TTC549 (cell line): ENCODE results near the gene GALNT15.

Experiments used
- FAIRE-seq: peaks from 2 replicates; lab custom pipeline; 2012; peaks lifted over from hg19 to GRCh38; lab: Jason Lieb, UNC

Gene GALNT15

GRCh38 chr3:16187213-16187790 lies 12.8 kb downstream of the GALNT15 start:
- FAIRE-seq, result no peak

- FAIRE-seq, result no peak
Measured at GRCh38 chr3:16188071-16188470, 13.6 kb downstream of the GALNT15 start.

- no peak for FAIRE-seq
Measured at GRCh38 chr3:16189201-16189600, 14.7 kb downstream of the GALNT15 start.

- FAIRE-seq, result no peak
Measured at GRCh38 chr3:16190704-16191103, 16.2 kb downstream of the GALNT15 start.

- no peak for FAIRE-seq
Measured at GRCh38 chr3:16191591-16191990, 17.1 kb downstream of the GALNT15 start.

- FAIRE-seq, result no peak
Measured at GRCh38 chr3:16192176-16192811, 17.8 kb downstream of the GALNT15 start.

- no peak for FAIRE-seq
Measured at GRCh38 chr3:16198427-16198826, 23.9 kb downstream of the GALNT15 start.

- FAIRE-seq, result no peak
Measured at GRCh38 chr3:16199769-16200168, 25.3 kb downstream of the GALNT15 start.

- FAIRE-seq, result no peak
Measured at GRCh38 chr3:16200411-16200810, 25.9 kb downstream of the GALNT15 start.

- no peak for FAIRE-seq
Measured at GRCh38 chr3:16203031-16203430, 28.6 kb downstream of the GALNT15 start.

GRCh38 chr3:16203671-16204629 lies 29.5 kb downstream of the GALNT15 start:
- no peak for FAIRE-seq

GRCh38 chr3:16204751-16205150 lies 30.3 kb downstream of the GALNT15 start:
- no peak for FAIRE-seq

- no peak for FAIRE-seq
Measured at GRCh38 chr3:16205156-16205870, 30.8 kb downstream of the GALNT15 start.

GRCh38 chr3:16207031-16207430 lies 32.6 kb downstream of the GALNT15 start:
- no peak for FAIRE-seq

- FAIRE-seq, result no peak
Measured at GRCh38 chr3:16211176-16211904, 36.9 kb downstream of the GALNT15 start.

GRCh38 chr3:16214366-16214765 lies 39.9 kb downstream of the GALNT15 start:
- no peak for FAIRE-seq

- FAIRE-seq, result no peak
Measured at GRCh38 chr3:16216373-16216935, 42.0 kb downstream of the GALNT15 start.

- FAIRE-seq, result no peak
Measured at GRCh38 chr3:16219777-16220176, 45.3 kb downstream of the GALNT15 start.

- no peak for FAIRE-seq
Measured at GRCh38 chr3:16221990-16222389, 47.5 kb downstream of the GALNT15 start.

- FAIRE-seq, result no peak
Measured at GRCh38 chr3:16222547-16222946, 48.1 kb downstream of the GALNT15 start.

- FAIRE-seq, result no peak
Measured at GRCh38 chr3:16224325-16224724, 49.8 kb downstream of the GALNT15 start.
